ENCODE data around the gene C5orf34. TPM values are rescaled to one million over a fixed set of nuclear protein-coding genes. Genes with fewer than 3 reads are reported as not detected.

Gene C5orf34
- total and polyA plus RNA-seq, 2 of the 4 experiments (the other 2 are of a cell fraction), result 3.3 to 6.1 TPM

GRCh38 chr5:43556857-43557542, 42.1 kb upstream of the C5orf34 start, which contains the start of gene PAIP1:
Gene PAIP1 (minus strand): TSS chr5:43557077. CDS start chr5:43556846, 231 bp downstream.
- H3K9me3 ChIP-seq (ENCODE audit: control insufficient read depth, insufficient read depth, low read length), result no peaks in the 10 kb centered on the region
- H4K8ac ChIP-seq (ENCODE audit: low read depth in 2 of 2, low read length in 2 of 2), result peak within 1 kb of the TSS; percentile 82 to 96
- peak within 1 kb of the TSS; percentile 96 for H2AFZ ChIP-seq (replicated peaks; ENCODE audit: low read length, poor library complexity)
- ChIA-PET POLR2A (ENCODE audit: unreplicated experiment) (no interaction called here), CTCF (no interaction called here)
- H2AK9ac ChIP-seq (replicated peaks; ENCODE audit: low read depth, low read length, poor library complexity), result peak within 1 kb of the TSS; percentile 96
- peak within 1 kb of the TSS; percentile 65 for H3K4me3 ChIP-seq (ENCODE audit: insufficient read depth, low read depth, low read length)
- H3K4me1 ChIP-seq (ENCODE audit: control insufficient read depth, insufficient read depth, low read length), result peaks cover 4% of the 10 kb centered on the region
- in situ Hi-C loops (cut with MboI; ENCODE audit: low sequenced_read_pairs), result no loop called here
- H3K9me1 ChIP-seq (ENCODE audit: insufficient read depth, low read length), result peaks cover 2% of the 10 kb centered on the region; the same call in 1 of the 2 replicates
- peaks cover 9% of the 10 kb centered on the region; the same call in 1 of the 2 replicates for H4K20me1 ChIP-seq (ENCODE audit: insufficient read depth, low read length)
- H3K14ac ChIP-seq (replicated peaks; ENCODE audit: low read depth, low read length), result peak within 1 kb of the TSS; percentile 93
- H3K36me3 ChIP-seq (ENCODE audit: control insufficient read depth, insufficient read depth, low read length), result peaks cover 3% of the 10 kb centered on the region
- H3K23ac ChIP-seq (ENCODE audit: low read depth, low read length), result peak within 1 kb of the TSS; percentile 88
- 1% methylated on average over 17 of the region's 79 CpGs; no CpG with 5 or more reads in 1 of the 2 experiments for WGBS, 2 experiments (ENCODE audit: extremely low coverage in 2 of 2, insufficient read length in 1 of 2)
- peak within 1 kb of the TSS; percentile 84 for H4K5ac ChIP-seq (ENCODE audit: low read depth, low read length)
- peak within 1 kb of the TSS; percentile 85 for H3K4ac ChIP-seq (ENCODE audit: low read depth, low read length)
- peak within 1 kb of the TSS; percentile 75 for H4K91ac ChIP-seq (ENCODE audit: insufficient read depth, low read depth, low read length)
- no peak within 1 kb of the TSS for H2BK15ac ChIP-seq (ENCODE audit: low read depth, low read length)
- H3K56ac ChIP-seq (ENCODE audit: extremely low read depth, insufficient read depth, low read length), result peak within 1 kb of the TSS; percentile 73
- DNase-seq, result peak; percentile 86
- 0 out of 2 replicates have a peak within 1 kb of the TSS, but pooled peaks have one; percentile 9 for H2BK20ac ChIP-seq (ENCODE audit: low read depth, low read length)
- peak within 1 kb of the TSS; percentile 92 for H3K4me2 ChIP-seq (ENCODE audit: low read depth, low read length)
- intact Hi-C loops (cut with micrococcal nuclease), result loop anchor here (1.0 to 10.0 kb wide), 2 partner anchors 45 to 1218 kb away; no protein-coding TSS in a partner anchor
- H3K79me1 ChIP-seq (ENCODE audit: low read depth in 1 of 2, low read length in 2 of 2), result peaks cover 11 to 23% of the 10 kb centered on the region in 2 experiments; a peak in 2 of 4 replicates
- peak within 1 kb of the TSS; percentile 14; the same call in 1 of the 2 replicates for H2BK120ac ChIP-seq (ENCODE audit: low read depth, low read length)
- BruUV-seq (replicated peaks), result no TSS peak
- H2BK5ac ChIP-seq (ENCODE audit: low read depth, low read length, poor library complexity, severe bottlenecking), result peak within 1 kb of the TSS; percentile 70
- peak within 1 kb of the TSS; percentile 55 for H3K18ac ChIP-seq (ENCODE audit: low read depth, low read length)
- no peaks in the 10 kb centered on the region for H3K27me3 ChIP-seq (ENCODE audit: control insufficient read depth, insufficient read depth, low read length)
- peak within 1 kb of the TSS; percentile 96 for H3K9ac ChIP-seq (ENCODE audit: low read depth, low read length)
- peak within 1 kb of the TSS; percentile 74 for H3K27ac ChIP-seq (ENCODE audit: insufficient read depth, low read length)
- dilution Hi-C loops (cut with HindIII; ENCODE audit: low sequenced_read_pairs, unreplicated experiment), result no loop called here
- ATAC-seq (ENCODE audit: low read depth), result peak; percentile 92
- peak within 1 kb of the TSS; percentile 63; the same call in 1 of the 2 replicates for H2AK5ac ChIP-seq (ENCODE audit: low read depth, low read length)
- TF ChIP-seq, protein P1, sequence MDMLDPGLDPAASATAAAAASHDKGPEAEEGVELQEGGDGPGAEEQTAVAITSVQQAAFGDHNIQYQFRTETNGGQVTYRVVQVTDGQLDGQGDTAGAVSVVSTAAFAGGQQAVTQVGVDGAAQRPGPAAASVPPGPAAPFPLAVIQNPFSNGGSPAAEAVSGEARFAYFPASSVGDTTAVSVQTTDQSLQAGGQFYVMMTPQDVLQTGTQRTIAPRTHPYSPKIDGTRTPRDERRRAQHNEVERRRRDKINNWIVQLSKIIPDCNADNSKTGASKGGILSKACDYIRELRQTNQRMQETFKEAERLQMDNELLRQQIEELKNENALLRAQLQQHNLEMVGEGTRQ (IDR thresholded peaks at IDR 0.05; ENCODE audit: low read depth, low read length), result no peak
- TF ChIP-seq CHD1 (IDR thresholded peaks at IDR 0.05; ENCODE audit: low read depth, low read length) (no peak), RCOR1 (IDR thresholded peaks at IDR 0.05; ENCODE audit: insufficient replicate concordance, low read length) (no peak), RFX5 (IDR thresholded peaks at IDR 0.05; ENCODE audit: low read depth, low read length) (no peak), RAD21 (IDR thresholded peaks at IDR 0.05; ENCODE audit: low read length) (no peak), MAZ (IDR thresholded peaks at IDR 0.05; ENCODE audit: borderline replicate concordance, low read depth, low read length) (peak; percentile 54; the same call in 1 of the 2 replicates), ELK1 (IDR thresholded peaks at IDR 0.05; ENCODE audit: borderline replicate concordance, low read depth, low read length) (no peak), BHLHE40 (IDR thresholded peaks at IDR 0.05; ENCODE audit: low read depth, low read length) (no peak), CTCF (conservative IDR thresholded peaks at IDR 0.05; ENCODE audit: low read depth, low read length) (peak; percentile 63), MAFK (IDR thresholded peaks at IDR 0.05; ENCODE audit: low read depth, low read length) (no peak), MXI1 (IDR thresholded peaks at IDR 0.05; ENCODE audit: borderline replicate concordance, low read depth, low read length) (0 out of 2 replicates have a peak, but pooled peaks have one; percentile 17), SMC3 (IDR thresholded peaks at IDR 0.05; ENCODE audit: low read depth, low read length) (no peak), NFE2L2 (IDR thresholded peaks at IDR 0.05; ENCODE audit: low read depth, low read length) (0 out of 2 replicates have a peak, but pooled peaks have one; percentile 2), POLR2A (IDR thresholded peaks at IDR 0.05; ENCODE audit: low read depth, low read length) (peak; percentile 84)

Data from IMR-90 (cell line).